Stimulated activated CD8-positive, alpha-beta memory T cell treated with anti-CD3 and anti-CD28 coated beads, Interleukin-15, amount 100 ng/mL, for 48 hours (primary cell): ENCODE results near the gene TCL1B.
"Not testable (repeated sequence)": the region's sequence is repeated elsewhere in the genome, so short reads cannot be mapped to it uniquely, and the experiment has no call there.

Source experiments
- DNase-seq, 2 donors: peaks; one replicate each; pipeline ENCODE4 v3.0.0-alpha.2; 2020; ENCODE audit warnings: low read depth in 2 of 2

TCL1B gene

GRCh38 chr14:95701846-95702221, 15.6 kb downstream of the TCL1B start:
- no peak for DNase-seq

- DNase-seq: no peak
Measured at GRCh38 chr14:95703341-95703740, 17.1 kb downstream of the TCL1B start.

DNA sequence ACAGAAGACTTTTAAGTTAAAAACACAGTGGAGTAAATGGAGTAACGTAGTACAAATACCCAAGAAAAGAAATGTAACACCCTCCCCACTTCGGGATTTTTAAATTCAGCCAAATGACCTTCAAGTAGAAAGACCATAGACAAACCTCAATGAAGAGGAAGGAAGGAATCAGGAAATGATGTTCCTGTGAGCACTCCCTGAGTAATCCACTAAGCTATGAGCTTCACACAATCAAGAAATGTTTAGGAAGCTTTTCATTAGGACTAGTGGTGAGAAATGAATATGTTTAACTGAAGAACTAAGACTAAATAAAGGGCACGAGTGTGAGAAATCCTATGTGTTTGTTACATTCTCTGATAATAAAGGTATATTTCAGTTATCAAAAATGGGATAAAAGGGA, 17.6 kb downstream of the TCL1B start:
- DNase-seq: no peak

- no peak for DNase-seq
Measured at GRCh38 chr14:95705518-95705917, 19.3 kb downstream of the TCL1B start.

- no peak for DNase-seq
Measured at GRCh38 chr14:95707327-95707726, 21.1 kb downstream of the TCL1B start.

DNA sequence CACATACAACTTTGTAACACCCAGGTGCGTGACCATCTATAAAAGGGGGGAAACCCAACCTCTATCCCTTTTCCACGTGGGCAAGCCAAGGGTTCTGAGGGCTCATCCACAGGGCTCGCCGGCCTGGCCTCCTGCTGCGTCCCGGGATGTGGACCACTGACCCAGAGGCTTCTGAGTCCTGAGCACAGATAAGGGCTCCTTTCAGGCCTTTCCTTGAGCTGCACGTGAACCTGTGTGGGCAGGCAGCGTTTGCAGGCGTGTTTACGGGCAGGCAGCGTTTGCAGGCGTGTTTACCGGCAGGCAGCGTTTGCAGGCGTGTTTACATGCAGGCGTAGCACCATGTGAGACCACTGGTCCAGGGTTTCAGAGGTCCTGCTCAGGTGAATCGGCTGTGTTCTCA, 23.9 kb downstream of the TCL1B start:
- no peak for DNase-seq

DNA sequence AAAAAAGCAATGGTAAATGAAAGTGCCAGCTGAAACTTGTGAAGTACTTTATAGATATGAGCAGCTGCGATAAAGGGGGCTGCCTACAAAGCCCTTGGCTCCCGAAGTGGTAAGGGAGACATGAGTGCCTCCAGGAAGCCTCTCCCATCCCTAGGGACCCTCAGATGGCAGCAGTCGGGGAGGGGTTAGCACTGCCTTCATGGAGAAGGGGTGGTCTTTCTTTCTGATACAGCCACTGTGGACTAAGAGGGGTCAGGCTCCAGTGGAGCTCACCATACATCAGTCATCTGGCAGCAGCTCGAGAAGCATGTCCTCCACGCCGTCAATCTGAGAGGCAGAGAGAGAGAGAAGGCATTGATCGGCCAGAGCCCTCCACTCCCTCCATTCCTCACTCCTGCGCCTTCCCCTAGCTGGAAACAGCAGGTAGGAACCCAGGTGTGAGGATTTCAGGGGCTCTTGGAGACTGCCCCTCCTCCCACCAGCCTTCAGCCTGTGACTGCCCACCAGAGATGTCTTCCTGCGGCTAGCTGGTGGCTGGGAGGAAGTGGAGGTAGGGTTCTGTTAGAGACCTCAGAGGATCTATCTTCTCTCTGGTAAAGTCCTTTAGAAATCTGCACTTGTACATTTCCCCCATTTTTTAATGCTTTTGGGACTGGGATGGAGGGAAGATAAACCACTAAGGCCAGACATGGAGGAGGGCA, 25.4 kb downstream of the TCL1B start:
- no peak for DNase-seq

- DNase-seq: no peak
Measured at GRCh38 chr14:95712398-95712797, 26.2 kb downstream of the TCL1B start.

DNA sequence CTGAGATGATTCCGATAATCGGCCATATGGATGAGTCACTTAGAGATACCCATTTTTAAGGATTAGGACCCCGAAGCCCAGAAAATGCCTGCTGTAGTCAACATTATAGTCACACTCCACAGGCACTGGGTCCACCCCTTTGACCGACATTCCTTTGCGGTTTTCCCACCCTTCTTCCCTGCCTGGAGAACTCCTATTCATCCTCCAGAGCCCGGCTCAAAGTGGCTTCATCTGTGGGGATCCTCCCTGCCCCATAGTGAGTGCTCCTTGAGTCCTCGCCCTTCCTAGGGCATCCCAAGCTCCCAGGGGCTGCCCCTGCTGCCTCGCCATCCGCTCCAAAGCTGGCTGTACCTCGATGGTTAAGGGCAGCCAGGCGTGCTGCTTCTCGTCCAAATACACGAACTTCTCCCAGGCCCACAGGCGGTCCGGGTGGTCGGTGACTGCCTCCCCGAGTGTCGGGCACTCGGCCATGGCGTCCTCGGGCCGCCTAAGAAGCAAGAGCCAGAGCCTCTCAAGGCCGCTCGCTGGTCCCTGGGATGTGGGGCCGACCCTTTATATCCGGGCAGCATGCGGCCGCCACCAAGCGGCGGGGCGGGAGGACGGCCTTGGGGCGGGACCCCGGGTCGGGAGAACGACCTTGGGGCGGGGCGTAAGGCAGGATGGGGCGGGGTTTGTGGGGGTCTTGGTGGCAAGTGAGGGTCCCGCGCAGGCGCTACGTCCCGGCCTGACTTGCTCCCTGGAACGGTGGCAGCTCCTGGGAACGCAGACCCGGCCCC, 27.6 kb downstream of the TCL1B start, which contains the start of gene TCL1A:
TSS of gene TCL1A (minus strand) at position 530 of the 776 bp plus-strand sequence. CDS start at position 471, 59 bp downstream.
- DNase-seq: no peak

- DNase-seq: no peak
Measured at GRCh38 chr14:95722525-95723190, 36.4 kb downstream of the TCL1B start.

- DNase-seq: no peak
Measured at GRCh38 chr14:95725685-95726336, 39.6 kb downstream of the TCL1B start.

DNA sequence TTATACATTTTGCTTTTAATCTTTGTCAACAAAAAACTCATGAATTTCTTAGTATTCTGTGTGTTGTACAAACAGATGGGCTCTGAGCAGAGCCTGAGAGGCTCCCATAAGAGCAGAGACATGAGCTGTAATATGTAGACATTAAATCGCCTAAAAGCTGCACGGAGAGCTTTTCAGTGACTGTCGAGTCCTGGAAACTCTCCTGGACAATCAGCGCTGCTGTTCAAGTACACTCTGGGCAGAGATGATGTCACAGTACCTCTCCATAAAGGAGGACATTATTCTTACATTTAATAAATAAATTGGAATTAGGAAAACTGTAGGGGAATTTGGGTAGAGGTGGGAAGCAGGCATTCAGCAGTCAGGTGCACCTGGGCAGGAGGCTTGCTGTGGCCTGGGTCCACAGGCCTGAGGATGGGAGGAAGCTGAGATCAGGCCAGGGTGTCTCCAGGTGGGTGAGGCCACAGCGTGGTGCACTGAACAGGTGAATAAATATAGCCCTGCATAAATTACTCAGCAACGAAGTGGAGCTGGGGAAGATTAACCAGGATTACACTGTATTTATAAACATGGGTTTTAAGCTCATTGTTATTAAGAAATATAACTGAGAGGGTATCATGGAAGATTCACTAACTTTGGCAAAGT, 41.0 kb downstream of the TCL1B start:
- no peak for DNase-seq

DNA sequence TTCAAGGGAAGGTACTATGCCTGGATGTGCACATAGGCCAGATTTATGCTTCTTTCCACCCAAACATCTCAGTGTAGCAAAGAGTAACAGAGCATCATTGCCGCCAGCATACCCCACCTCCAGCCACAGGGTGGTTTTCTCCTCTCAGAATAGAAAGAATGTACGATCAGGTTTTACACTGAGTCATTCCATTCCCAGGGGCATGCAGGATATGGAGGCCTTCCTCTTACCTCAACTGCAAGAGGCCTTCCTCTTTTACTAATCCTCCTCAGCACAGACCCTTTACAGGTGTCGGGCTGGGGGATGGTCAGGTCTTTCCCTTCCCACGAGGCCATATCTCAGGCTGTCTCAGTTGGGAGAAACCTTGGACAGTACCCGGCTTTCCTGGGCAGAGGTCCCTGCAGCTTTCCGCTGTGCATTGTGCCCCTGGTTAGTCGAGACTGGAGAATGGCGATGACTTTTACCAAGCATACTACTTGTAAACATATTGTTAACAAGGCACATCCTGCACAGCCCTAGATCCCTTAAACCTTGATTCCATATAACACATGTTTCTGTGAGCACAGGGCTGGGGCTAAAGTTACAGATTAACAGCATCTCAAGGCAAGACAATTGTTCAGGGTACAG, 43.3 kb downstream of the TCL1B start:
- DNase-seq: not testable (repeated sequence)

- no peak for DNase-seq
Measured at GRCh38 chr14:95730126-95730525, 43.9 kb downstream of the TCL1B start.

GRCh38 chr14:95733212-95733611, 47.0 kb downstream of the TCL1B start:
- DNase-seq: no peak

GRCh38 chr14:95739356-95739755, 53.1 kb downstream of the TCL1B start:
- no peak for DNase-seq

DNA sequence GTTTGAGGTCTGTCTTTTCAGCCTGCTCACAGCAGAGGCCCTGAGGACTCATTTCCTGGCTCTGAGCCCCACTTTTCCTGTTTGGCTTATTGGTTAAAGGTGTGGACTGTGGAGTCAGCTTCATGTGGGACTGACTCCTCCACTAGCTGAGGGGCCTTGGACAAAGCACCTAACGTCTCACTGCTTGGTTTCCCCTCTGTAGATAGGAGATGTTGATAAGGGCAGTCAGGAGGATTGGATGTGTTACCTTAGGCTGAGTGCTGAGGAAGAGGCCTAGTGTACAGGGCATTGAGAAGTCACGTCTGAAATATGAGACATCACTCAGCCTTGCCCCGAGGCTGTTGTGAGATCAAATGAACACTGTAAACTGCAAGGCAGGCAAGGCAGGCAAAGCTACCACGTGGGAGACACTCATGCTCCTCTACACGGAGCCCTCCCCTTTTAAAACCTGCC, 54.8 kb downstream of the TCL1B start:
- no peak for DNase-seq

DNA sequence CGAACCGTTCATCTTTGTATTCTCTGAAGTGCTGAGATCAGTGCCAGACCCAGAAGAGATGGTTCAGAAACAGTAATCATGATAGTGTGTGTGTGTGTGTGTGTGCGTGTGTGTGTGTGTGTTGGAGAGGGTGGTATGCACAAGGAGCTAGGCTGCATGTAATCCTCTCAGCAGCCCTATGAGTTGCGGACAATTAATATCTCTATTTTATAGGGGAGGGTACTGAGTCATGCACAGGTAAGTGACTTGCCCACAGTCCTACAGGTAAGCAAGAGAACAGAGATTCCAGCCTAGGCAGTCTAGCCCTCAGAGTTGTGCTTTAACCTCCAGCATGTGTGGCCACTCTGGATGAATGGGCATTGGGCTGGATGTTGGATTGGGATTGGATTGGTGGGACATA, 55.6 kb downstream of the TCL1B start:
- no peak for DNase-seq
